Stimulated activated CD4-positive, alpha-beta T cell treated with anti-CD3 and anti-CD28 coated beads, Interleukin-2, amount 100 ng/mL, for 4 hours (primary cell): ENCODE data around the gene PKN3.

ENCODE experiments used
- DNase-seq: peaks from one replicate; pipeline ENCODE4 v3.0.0-alpha.2; 2020; ENCODE audit warnings: low read depth

Gene PKN3

DNA sequence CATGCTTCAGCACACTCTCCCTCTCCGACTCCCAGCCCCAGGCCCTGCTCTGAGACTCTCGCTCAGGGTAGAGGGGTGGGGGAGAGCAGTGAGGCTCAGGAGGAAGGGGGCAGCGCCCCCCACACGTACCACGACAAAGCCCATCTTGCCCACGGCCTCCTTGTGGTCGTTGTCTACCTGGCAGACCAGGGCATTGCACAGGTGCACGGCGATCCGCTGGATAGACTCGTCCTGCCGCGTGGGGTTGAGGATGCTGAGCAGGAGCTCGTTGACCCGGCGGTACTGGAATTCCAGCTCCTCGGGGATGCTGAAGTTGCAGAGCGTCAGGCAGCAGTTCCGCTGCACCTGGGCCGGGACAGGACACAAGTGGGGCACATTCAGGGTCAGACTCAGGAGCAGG lies 40.1 kb downstream of the PKN3 start:
- DNase-seq = no peak

DNA sequence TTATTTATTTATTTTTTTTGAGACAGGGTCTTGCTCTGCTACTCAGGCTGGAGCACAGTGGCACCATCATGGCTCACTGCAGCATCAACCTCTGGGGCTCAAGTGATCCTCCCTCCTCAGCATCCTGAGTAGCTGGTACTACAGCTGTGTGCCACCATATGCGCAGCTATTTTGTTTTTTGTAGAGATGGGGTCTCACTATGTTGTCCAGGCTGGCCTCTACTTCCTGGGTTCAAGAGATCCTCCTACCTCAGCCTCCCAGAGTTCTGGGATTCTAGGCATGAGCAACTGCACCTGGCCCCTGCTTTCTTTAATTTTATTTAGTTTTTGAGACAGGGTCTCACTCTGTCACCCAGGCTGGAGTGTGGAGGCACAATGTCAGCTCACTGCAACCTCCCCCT lies 41.1 kb downstream of the PKN3 start:
- no peak for DNase-seq

GRCh38 chr9:128747241-128747640 lies 44.9 kb downstream of the PKN3 start:
- no peak for DNase-seq

DNA sequence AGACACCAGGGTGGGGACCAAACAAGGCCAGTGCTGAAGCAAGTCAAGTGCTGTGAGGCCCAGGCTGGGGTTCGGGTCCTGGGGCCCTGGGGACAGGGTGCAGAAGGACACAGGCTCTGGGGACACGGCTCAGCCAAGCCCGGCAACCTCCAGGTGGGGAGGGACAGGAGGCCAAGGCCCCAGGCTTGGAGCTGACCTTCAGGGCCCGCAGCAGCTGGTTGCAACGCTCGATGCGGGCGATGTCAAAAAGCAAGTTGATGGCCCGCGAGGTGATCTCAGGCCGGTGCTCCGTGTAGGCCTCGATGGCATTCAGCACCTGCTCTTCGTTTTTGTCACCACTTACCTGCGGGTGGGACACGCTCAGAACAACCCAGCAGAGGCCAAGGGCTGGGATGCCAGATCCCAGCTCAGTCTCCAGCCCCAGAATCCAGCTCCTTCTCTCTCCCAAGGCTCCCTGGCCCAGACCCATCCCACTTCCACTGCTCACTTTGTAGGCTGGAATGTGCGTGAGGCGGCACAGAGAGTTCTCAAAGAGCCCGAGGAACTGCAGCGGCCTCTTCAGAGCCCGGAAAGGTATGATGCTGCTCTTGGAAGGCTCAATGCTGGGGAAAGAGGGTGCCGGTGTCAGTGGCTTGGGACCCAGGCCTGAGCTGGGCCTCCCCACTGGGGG lies 48.8 kb downstream of the PKN3 start:
- DNase-seq = no peak

GRCh38 chr9:128753627-128754026 lies 51.3 kb downstream of the PKN3 start:
- DNase-seq = no peak

- DNase-seq = no peak
These were observed 55.3 kb downstream of the PKN3 start for GRCh38 chr9:128757602-128758001.

- no peak for DNase-seq
These were observed 60.6 kb downstream of the PKN3 start for GRCh38 chr9:128762671-128763449.

GRCh38 chr9:128764361-128764760 lies 62.1 kb downstream of the PKN3 start:
- DNase-seq = no peak

DNA sequence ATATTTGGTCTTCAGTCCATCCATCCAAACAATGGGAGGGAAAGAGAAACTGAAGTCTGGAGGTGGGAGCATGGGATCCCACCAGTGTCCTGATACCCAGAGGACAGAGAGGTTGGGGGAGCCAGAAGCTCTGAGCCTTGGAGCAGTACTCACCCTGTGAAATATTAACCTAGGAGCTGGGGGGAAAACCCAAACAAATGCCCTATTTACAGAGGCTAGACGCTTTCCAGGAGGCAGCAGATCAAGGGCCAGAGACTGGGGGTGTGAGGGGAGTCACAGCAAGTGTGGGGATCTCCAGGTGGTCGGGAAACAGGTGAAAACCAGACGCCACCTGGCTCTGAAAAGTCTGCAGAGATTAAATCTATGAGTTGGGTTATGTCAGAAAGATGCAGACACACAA lies 63.2 kb downstream of the PKN3 start:
- no peak for DNase-seq

- no peak for DNase-seq
These were observed 66.3 kb downstream of the PKN3 start for GRCh38 chr9:128768606-128769005.
